Testis (tissue), 2 donors: Measurements from ENCODE around the gene MSL1.

Experiments
- CTCF ChIP-seq, 3 experiments: fragments of 450-650 bp in 2 of 3; fragments of 200-600 bp in 1 of 3; sonication (generic) in 1 of 3; IDR thresholded peaks; one replicate each; pipeline ENCODE4 v1.5.1; 2016 to 2019; ENCODE audit warnings: antibody characterized with exemption in 3 of 3, mild to moderate bottlenecking in 2 of 3, moderate library complexity in 1 of 3
- POLR2A ChIP-seq: fragments of 450-650 bp; IDR thresholded peaks from one replicate; pipeline ENCODE4 v1.6.1; 2017; ENCODE audit warnings: antibody characterized with exemption, mild to moderate bottlenecking, moderate library complexity

- no peak for TF ChIP-seq CTCF (IDR thresholded peaks at IDR 0.05)
- TF ChIP-seq POLR2A: no peak
Measured at GRCh38 chr17:40173091-40173777, 51.5 kb downstream of the MSL1 start.
